HG03095 (cell line): ENCODE results near the gene ANXA2R.

Experiments
- ATAC-seq: cut with Tn5 transposase; IDR thresholded peaks from one replicate; pipeline ENCODE4 v1.9.1; 2021; ENCODE audit warnings: moderate library complexity; ENCODE audit not compliant: unreplicated experiment

The ANXA2R gene

GRCh38 chr5:43001748-43002147 is 38.4 kb downstream of the ANXA2R start:
- no peak for ATAC-seq

GRCh38 chr5:43000914-43001313 is 39.2 kb downstream of the ANXA2R start:
- ATAC-seq, result no peak

- ATAC-seq, result no peak
Observed at GRCh38 chr5:43000111-43000840, 39.8 kb downstream of the ANXA2R start.

GRCh38 chr5:42995360-42995751 is 44.8 kb downstream of the ANXA2R start:
- ATAC-seq, result no peak

- peak; percentile 52 for ATAC-seq
Observed at GRCh38 chr5:42994555-42995359, 45.4 kb downstream of the ANXA2R start.

GRCh38 chr5:42994246-42994554 is 45.9 kb downstream of the ANXA2R start:
- ATAC-seq, result no peak

GRCh38 chr5:42993516-42994245 is 46.4 kb downstream of the ANXA2R start:
- peak; percentile 4 for ATAC-seq

- peak; percentile 47 for ATAC-seq
Observed at GRCh38 chr5:42992088-42992879, 47.8 kb downstream of the ANXA2R start.

GRCh38 chr5:42991404-42992087 is 48.6 kb downstream of the ANXA2R start:
- peak; percentile 25 for ATAC-seq

GRCh38 chr5:42990892-42991291 is 49.2 kb downstream of the ANXA2R start:
- ATAC-seq, result no peak
